HG02623 (cell line): ENCODE data around the gene TP53BP2.
A peak's percentile ranks its signal among the peaks of the same experiment; 100 is the strongest.
"Not testable (repeated sequence)": the region's sequence is repeated elsewhere in the genome, so short reads cannot be mapped to it uniquely, and the experiment has no call there.

ENCODE experiments used
- ATAC-seq: cut with Tn5 transposase; IDR thresholded peaks from one replicate; pipeline ENCODE4 v1.9.1; 2021; ENCODE audit warnings: moderate library complexity; ENCODE audit not compliant: unreplicated experiment

The TP53BP2 gene

GRCh38 chr1:223748773-223749733 is 96.7 kb downstream of the TP53BP2 start:
- peak; percentile 64 for ATAC-seq

- peak; percentile 45 for ATAC-seq
Observed at GRCh38 chr1:223748405-223748772, 97.4 kb downstream of the TP53BP2 start.

- no peak for ATAC-seq
Observed at GRCh38 chr1:223747838-223748335, 97.9 kb downstream of the TP53BP2 start.

- ATAC-seq: no peak
Observed at GRCh38 chr1:223745731-223746130, 100.0 kb downstream of the TP53BP2 start.

- no peak for ATAC-seq
Observed at GRCh38 chr1:223742856-223743517, 102.8 kb downstream of the TP53BP2 start.

GRCh38 chr1:223741861-223742260 is 103.9 kb downstream of the TP53BP2 start:
- ATAC-seq: no peak

- ATAC-seq: not testable (repeated sequence)
Observed at GRCh38 chr1:223740038-223740736, 105.6 kb downstream of the TP53BP2 start.

- no peak for ATAC-seq
Observed at GRCh38 chr1:223739366-223740037, 106.2 kb downstream of the TP53BP2 start.

GRCh38 chr1:223738465-223739365 is 107.0 kb downstream of the TP53BP2 start:
- no peak for ATAC-seq

GRCh38 chr1:223737342-223737741 is 108.4 kb downstream of the TP53BP2 start:
- no peak for ATAC-seq

- ATAC-seq: not testable (repeated sequence)
Observed at GRCh38 chr1:223736638-223737037, 109.1 kb downstream of the TP53BP2 start.

GRCh38 chr1:223733898-223734852 is 111.6 kb downstream of the TP53BP2 start:
- no peak for ATAC-seq

GRCh38 chr1:223732993-223733798 is 112.6 kb downstream of the TP53BP2 start:
- ATAC-seq: no peak

GRCh38 chr1:223731133-223731770 is 114.5 kb downstream of the TP53BP2 start:
- ATAC-seq: no peak

GRCh38 chr1:223730479-223731132 is 115.1 kb downstream of the TP53BP2 start:
- no peak for ATAC-seq

GRCh38 chr1:223729906-223730305 is 115.8 kb downstream of the TP53BP2 start:
- no peak for ATAC-seq
